PC-3 (cell line): ENCODE measurements around the gene MRPL21. TPM values are rescaled to one million over a fixed set of nuclear protein-coding genes. Genes with fewer than 3 reads are reported as not detected.

ENCODE experiments used
- ATAC-seq: fragments of 200-7000 bp; cut with Tn5 transposase; 2 replicates; pipeline ENCODE4 v1.9.1; 2020; ENCODE audit warnings: mild to moderate bottlenecking, moderate library complexity
- BruUV-seq: library from RNA; stranded (reverse); fragments of 400-500 nt; replicated peaks from 2 replicates; lab custom pipeline; 2021; lab: Mats Ljungman, UMichigan
- CTCF ChIA-PET: fragments of 300-600 bp; sonication (Branson Sonifier 250); formaldehyde crosslinking; loops from one replicate; lab custom pipeline; 2022; ENCODE audit warnings: antibody characterized with exemption; lab: Charles Lee
- POLR2A ChIA-PET: fragments of 300-600 bp; sonication (Branson Sonifier 250); formaldehyde crosslinking; loops from one replicate; lab custom pipeline; 2022; ENCODE audit warnings: antibody characterized with exemption; ENCODE audit not compliant: unreplicated experiment; lab: Charles Lee
- DNase-seq: peaks from one replicate; pipeline ENCODE4 v3.0.0-alpha.2; 2015
- H2AFZ ChIP-seq: fragments of 300-600 bp; sonication (generic); 2 replicates; pipeline ENCODE4 v1.6.0; 2016; ENCODE audit warnings: antibody characterized with exemption, low read length
- H3F3A ChIP-seq: fragments of 300-600 bp; sonication (generic); one replicate; pipeline ENCODE4 v1.6.0; 2017; ENCODE audit warnings: antibody characterized with exemption, low read length, control low read depth, mild to moderate bottlenecking; ENCODE audit not compliant: unreplicated experiment
- H3K27ac ChIP-seq: fragments of 300-600 bp; sonication (generic); 2 replicates; pipeline ENCODE4 v1.5.1; 2016; ENCODE audit warnings: mild to moderate bottlenecking, low read length
- H3K27me3 ChIP-seq: fragments of 300-600 bp; sonication (generic); 2 replicates; pipeline ENCODE4 v1.6.1; 2016; ENCODE audit warnings: low read length, mixed read lengths
- H3K36me3 ChIP-seq: fragments of 300-600 bp; sonication (generic); 2 replicates; pipeline ENCODE4 v1.6.1; 2016; ENCODE audit warnings: low read depth, mixed run types, low read length, mixed read lengths
- H3K4me1 ChIP-seq: fragments of 300-600 bp; sonication (generic); 2 replicates; pipeline ENCODE4 v1.5.1; 2016; ENCODE audit warnings: low read length; ENCODE audit not compliant: insufficient read depth
- H3K4me2 ChIP-seq: fragments of 300-600 bp; sonication (generic); 2 replicates; pipeline ENCODE4 v1.6.0; 2016; ENCODE audit warnings: low read length
- H3K4me3 ChIP-seq: fragments of 300-600 bp; sonication (generic); 2 replicates; pipeline ENCODE4 v1.5.1; 2016; ENCODE audit warnings: mild to moderate bottlenecking, low read length, mixed read lengths
- H3K79me2 ChIP-seq: fragments of 300-600 bp; sonication (generic); 2 replicates; pipeline ENCODE4 v1.6.1; 2017; ENCODE audit warnings: low read length, mixed read lengths
- H3K9ac ChIP-seq: fragments of 300-600 bp; sonication (generic); 2 replicates; pipeline ENCODE4 v1.6.0; 2016; ENCODE audit warnings: mild to moderate bottlenecking, low read length
- H3K9me2 ChIP-seq: fragments of 300-600 bp; sonication (generic); replicated peaks from 2 replicates; pipeline ENCODE4 v1.6.1; 2016; ENCODE audit warnings: mixed run types, low read length, mixed read lengths
- H3K9me3 ChIP-seq: fragments of 300-600 bp; sonication (generic); 2 replicates; pipeline ENCODE4 v1.6.1; 2016; ENCODE audit warnings: low read length, mixed read lengths
- H4K20me1 ChIP-seq: fragments of 300-600 bp; sonication (generic); 2 replicates; pipeline ENCODE4 v1.6.1; 2016; ENCODE audit warnings: low read length, mixed read lengths
- EZH2 ChIP-seq: fragments of 300-600 bp; sonication (generic); IDR thresholded peaks from one replicate; pipeline ENCODE4 v1.6.1; 2017; ENCODE audit warnings: antibody characterized with exemption, mild to moderate bottlenecking, low read length; ENCODE audit not compliant: unreplicated experiment
- EZH2phosphoT487 ChIP-seq: fragments of 300-600 bp; sonication (generic); IDR thresholded peaks from 2 replicates; pipeline ENCODE4 v1.6.1; 2018; ENCODE audit warnings: mild to moderate bottlenecking, antibody characterized with exemption, low read length, borderline replicate concordance
- intact Hi-C: fragments of 100-400 bp; cut with micrococcal nuclease; formaldehyde crosslinking; loops from 2 replicates; pipeline ENCODE4 v1.9.0; 2023
- total RNA-seq: library from RNA; depleted of rRNA; stranded (reverse); fragments of >200 nt; gene quantifications from 2 replicates; pipeline ENCODE4 v1.2.3, GENCODE V29; 2014
- TF ChIP-seq, protein P1 (sequence below): fragments of 300-600 bp; sonication (generic); conservative IDR thresholded peaks from 2 replicates; pipeline ENCODE4 v1.5.1; 2017; ENCODE audit warnings: antibody characterized with exemption, low read depth, mild to moderate bottlenecking, low read length

Gene MRPL21
- total RNA-seq, 1 experiment from 2014 or later, result 230 TPM

DNA sequence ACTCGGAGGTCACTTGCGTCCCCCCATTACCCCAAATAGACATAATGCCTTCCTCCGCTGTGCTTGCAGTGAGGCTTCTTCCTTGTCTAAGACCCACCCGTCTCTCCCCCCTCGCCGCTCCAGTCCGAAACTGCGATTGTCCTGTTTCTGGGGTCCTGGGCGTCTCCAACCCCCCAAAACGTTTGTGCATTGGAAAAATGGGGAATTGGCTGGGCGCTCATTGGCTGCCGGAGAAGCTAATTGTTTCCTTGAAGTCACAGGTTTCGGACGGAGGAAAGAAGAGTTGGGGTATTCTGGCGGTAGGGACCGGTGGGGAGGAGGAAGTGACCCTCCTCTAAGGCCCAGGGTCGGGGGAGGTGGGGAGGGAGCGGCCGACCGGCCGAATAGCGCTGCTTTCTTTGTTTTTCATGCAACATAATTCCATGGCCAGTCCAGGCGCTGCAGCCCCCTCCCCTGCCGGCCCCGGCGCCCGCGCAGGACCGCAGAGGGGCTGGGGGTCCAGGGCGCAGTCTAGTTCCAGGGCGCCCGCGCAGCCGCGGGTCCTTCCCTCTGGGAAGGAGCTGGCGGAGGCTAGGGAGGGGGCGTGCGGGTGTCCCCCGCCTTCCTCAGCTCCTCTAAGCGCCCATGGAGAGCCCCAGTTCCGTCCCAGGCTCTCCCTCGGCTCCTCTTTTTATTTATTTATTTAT is 49.2 kb downstream of the MRPL21 start:
- no peak for ATAC-seq
- Histone ChIP-seq H3K4me2 (no peak overlapping the region), H4K20me1 (no peaks in the 10 kb centered on the region), H3K27ac (no peak overlapping the region), H3K4me1 (peaks cover 18% of the 10 kb centered on the region), H3F3A (no peaks in the 10 kb centered on the region), H2AFZ (no peak overlapping the region), H3K36me3 (no peaks in the 10 kb centered on the region), H3K9me2 (no peaks in the 10 kb centered on the region), H3K9ac (no peak overlapping the region), H3K27me3 (no peaks in the 10 kb centered on the region), H3K79me2 (no peaks in the 10 kb centered on the region), H3K9me3 (no peaks in the 10 kb centered on the region), H3K4me3 (no peak overlapping the region)
- TF ChIP-seq, protein P1, sequence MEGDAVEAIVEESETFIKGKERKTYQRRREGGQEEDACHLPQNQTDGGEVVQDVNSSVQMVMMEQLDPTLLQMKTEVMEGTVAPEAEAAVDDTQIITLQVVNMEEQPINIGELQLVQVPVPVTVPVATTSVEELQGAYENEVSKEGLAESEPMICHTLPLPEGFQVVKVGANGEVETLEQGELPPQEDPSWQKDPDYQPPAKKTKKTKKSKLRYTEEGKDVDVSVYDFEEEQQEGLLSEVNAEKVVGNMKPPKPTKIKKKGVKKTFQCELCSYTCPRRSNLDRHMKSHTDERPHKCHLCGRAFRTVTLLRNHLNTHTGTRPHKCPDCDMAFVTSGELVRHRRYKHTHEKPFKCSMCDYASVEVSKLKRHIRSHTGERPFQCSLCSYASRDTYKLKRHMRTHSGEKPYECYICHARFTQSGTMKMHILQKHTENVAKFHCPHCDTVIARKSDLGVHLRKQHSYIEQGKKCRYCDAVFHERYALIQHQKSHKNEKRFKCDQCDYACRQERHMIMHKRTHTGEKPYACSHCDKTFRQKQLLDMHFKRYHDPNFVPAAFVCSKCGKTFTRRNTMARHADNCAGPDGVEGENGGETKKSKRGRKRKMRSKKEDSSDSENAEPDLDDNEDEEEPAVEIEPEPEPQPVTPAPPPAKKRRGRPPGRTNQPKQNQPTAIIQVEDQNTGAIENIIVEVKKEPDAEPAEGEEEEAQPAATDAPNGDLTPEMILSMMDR, result no peak
- TF ChIP-seq EZH2 (no peak), EZH2phosphoT487 (no peak)
- DNase-seq, result no peak
- CTCF ChIA-PET, result no interaction called here
- POLR2A ChIA-PET, result no interaction called here
- BruUV-seq, result no TSS peak
- intact Hi-C loops, result no loop called here

DNA sequence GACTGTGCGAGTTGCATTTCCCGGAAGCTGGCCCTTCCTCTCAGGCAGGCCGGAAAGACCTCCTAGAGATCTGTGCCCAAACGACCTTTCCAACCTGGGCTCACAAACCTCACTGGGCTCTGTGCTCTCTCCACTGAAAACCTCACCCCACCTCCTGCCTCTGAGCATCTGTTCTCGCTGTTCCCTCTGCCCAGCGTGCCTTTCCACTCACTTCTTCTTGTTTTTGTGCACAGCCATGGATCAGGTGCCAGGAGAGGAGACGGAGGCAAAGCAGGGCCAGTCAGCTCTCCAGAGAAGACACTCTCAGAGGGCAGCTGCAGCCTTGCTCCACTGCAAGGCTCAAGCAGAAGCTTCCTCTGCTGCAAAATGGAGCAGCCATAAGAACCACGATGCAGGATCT is 51.0 kb downstream of the MRPL21 start:
- Histone ChIP-seq H3K79me2 (no peaks in the 10 kb centered on the region), H3K9me3 (no peaks in the 10 kb centered on the region), H3K27ac (no peak overlapping the region), H3K9ac (no peak overlapping the region), H3K9me2 (no peaks in the 10 kb centered on the region), H3K4me1 (peaks cover 12% of the 10 kb centered on the region), H3K27me3 (no peaks in the 10 kb centered on the region), H3K4me2 (no peak overlapping the region), H3K4me3 (no peak overlapping the region), H3K36me3 (no peaks in the 10 kb centered on the region), H4K20me1 (no peaks in the 10 kb centered on the region), H3F3A (no peaks in the 10 kb centered on the region), H2AFZ (no peak overlapping the region)
- no peak for DNase-seq
- intact Hi-C loops, result no loop called here
- BruUV-seq, result no TSS peak
- ATAC-seq, result no peak
- CTCF ChIA-PET, result no interaction called here
- POLR2A ChIA-PET, result no interaction called here
- TF ChIP-seq EZH2phosphoT487 (no peak), EZH2 (no peak)
- TF ChIP-seq, protein P1, result no peak

DNA sequence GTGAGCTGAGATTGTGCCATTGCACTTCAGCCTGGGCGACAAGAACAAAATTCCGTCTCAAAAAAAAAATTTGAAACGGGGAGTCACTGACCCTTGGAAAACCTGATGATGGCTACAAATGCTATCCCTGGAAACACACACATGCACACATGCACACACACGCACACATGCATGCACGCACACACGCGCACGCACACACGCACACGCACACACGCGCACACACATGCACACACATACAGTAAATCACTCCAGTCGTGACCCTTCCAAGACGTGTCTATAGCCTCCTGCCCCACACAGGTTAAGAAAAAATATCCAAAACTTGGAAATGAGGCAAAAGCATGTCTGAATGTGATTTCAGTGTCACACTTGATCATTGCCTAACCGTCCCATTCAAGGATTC is 55.2 kb downstream of the MRPL21 start:
- Histone ChIP-seq H3K4me1 (peaks cover 7% of the 10 kb centered on the region), H3K27me3 (no peaks in the 10 kb centered on the region), H3K27ac (no peak overlapping the region), H3K79me2 (no peaks in the 10 kb centered on the region), H3K9ac (no peak overlapping the region), H3K4me3 (no peak overlapping the region), H3K9me2 (no peaks in the 10 kb centered on the region), H2AFZ (no peak overlapping the region), H3K36me3 (no peaks in the 10 kb centered on the region), H3K9me3 (no peaks in the 10 kb centered on the region), H3F3A (no peaks in the 10 kb centered on the region), H3K4me2 (no peak overlapping the region), H4K20me1 (no peaks in the 10 kb centered on the region)
- ChIA-PET POLR2A (no interaction called here), CTCF (no interaction called here)
- intact Hi-C loops, result loop anchor here (10.0 kb wide), 1 partner anchor 214 kb away; no protein-coding TSS in a partner anchor
- ATAC-seq (no peak), DNase-seq (no peak)
- BruUV-seq, result no TSS peak
- TF ChIP-seq, protein P1, result no peak
- TF ChIP-seq EZH2phosphoT487, result no peak
